ENCODE results near the gene F13B.
"Not testable (repeated sequence)": the region's sequence is repeated elsewhere in the genome, so short reads cannot be mapped to it uniquely, and the experiment has no call there.

Gene F13B

GRCh38 chr1:197062692-197063091 lies 4.4 kb downstream of the F13B start:
- no peak for DNase-seq
- intact Hi-C loops (cut with DNase I), result no loop called here

DNA sequence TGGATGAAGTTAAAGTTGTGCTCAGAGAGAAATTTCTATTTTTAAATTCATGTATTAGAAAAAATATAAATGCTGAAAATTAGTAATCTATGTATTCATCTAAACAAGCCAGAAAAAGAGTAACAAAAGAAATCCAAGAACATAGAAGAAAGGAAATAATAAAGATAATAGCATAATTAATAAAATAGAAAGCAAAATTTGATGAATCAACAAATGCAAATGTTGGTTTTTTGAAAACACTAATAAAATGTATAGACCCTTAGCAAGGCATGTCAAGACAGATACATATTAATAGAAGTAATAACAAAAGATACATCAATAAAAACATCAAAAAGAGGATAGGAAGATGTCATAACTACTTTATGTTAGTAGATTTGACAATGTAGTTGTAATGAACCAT lies 18.0 kb downstream of the F13B start:
- DNase-seq, result no peak
- intact Hi-C loops (cut with DNase I), result no loop called here

GRCh38 chr1:197042676-197043341 lies 24.3 kb downstream of the F13B start:
- intact Hi-C loops (cut with DNase I), result no loop called here

GRCh38 chr1:197041486-197042353 lies 25.3 kb downstream of the F13B start:
- intact Hi-C loops (cut with DNase I), result no loop called here
- no peak for DNase-seq

More at GRCh38 chr1:197042676-197043341, 24.3 kb downstream of the F13B start:
- no peak for DNase-seq

GRCh38 chr1:197036861-197037260 lies 30.2 kb downstream of the F13B start:
- intact Hi-C loops (cut with DNase I), result no loop called here
- DNase-seq, result no peak

- DNase-seq; intact Hi-C loops (cut with DNase I): not testable (repeated sequence)
These were observed 32.3 kb downstream of the F13B start for GRCh38 chr1:197034631-197035339.

DNA sequence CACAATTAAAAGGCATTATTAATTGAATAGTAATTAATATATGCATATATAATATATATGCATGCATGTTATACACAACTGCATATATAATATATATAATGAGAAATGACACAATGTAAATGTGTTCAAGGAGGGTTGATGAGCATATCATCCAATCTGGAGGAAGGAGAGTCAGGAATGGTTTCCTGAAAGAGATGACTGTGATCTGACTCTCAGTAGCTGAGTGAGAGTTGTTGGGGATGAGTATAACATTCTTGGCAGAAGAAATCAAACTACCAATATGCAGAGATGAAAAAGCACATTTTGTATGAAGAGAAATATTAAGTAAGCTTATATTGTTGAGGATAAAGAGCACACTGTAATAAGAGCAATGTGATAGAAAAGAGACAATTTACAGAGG lies 37.3 kb downstream of the F13B start:
- intact Hi-C loops (cut with DNase I), result no loop called here
- DNase-seq, result no peak

GRCh38 chr1:197027359-197027758 lies 39.7 kb downstream of the F13B start:
- no peak for DNase-seq

DNA sequence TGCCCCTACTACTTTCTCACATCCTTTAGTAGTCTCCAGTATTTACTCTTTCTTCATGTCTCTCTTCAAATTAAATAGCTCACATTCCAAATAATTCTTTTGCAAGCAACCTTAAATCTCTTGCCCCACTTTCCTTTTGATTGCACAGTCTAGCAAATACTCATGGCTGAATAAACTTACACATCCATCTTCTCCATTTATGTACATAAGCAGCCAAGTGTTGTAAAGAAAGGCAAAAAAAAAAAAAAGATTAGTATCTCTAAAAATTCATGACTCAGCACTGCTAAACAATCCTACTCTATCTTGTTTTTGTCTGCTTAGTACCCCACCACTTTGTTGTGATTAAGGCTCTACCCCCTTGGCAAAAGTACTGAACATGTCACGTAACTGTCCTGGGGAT lies 42.6 kb downstream of the F13B start:
- intact Hi-C loops (cut with DNase I), result no loop called here
- DNase-seq, result no peak

More at GRCh38 chr1:197027359-197027758, 39.7 kb downstream of the F13B start:
- intact Hi-C loops (cut with DNase I), result no loop called here

DNA sequence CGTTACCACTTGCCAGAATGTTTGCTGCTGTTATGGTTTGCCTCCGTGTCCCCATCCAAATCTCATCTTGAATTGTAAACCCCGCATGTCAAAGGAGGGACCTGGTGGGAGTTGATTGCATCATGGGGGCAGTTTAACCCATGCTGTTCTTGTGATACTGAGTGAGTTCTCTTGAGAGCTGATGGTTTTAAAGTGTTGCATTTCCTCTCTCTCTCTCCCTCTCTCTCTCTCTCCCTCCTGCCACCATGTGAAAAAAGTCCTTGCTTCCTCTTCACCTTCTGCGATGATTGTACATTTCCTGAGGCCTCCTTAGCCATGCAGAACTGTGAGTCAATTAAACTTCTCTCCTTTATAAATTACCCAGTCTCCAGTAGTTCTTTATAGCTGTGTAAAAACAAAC lies 45.3 kb downstream of the F13B start:
- intact Hi-C loops (cut with DNase I), result no loop called here
- DNase-seq, result no peak

DNA sequence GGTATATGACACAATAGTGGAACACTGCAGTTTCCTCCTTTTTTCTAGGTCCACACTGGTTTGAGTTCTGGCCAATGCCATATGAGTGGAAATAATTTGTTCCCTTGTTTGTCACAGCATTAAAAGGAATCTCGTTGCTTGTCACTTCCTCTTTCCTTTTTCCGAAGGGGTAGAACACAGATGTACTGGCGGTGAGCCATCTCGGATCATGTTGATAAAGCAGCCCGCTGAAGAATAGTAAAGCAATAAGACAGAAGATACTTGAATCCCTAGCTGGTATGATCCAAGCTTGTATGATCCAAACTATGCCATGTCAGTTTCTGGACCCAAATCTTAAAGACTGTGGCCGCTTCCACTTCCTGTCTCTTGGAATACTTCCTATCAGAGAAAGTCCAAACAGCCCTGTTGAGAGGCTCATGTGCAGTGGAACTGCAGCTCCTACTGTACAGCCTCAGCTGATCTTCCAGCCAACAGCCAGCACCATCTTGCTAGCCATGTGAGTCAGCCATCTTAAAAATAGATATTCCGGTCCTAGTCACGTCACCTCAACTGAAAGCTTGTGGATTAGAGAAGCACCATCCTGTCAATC lies 49.4 kb downstream of the F13B start:
- no peak for DNase-seq
- intact Hi-C loops (cut with DNase I), result no loop called here

DNA sequence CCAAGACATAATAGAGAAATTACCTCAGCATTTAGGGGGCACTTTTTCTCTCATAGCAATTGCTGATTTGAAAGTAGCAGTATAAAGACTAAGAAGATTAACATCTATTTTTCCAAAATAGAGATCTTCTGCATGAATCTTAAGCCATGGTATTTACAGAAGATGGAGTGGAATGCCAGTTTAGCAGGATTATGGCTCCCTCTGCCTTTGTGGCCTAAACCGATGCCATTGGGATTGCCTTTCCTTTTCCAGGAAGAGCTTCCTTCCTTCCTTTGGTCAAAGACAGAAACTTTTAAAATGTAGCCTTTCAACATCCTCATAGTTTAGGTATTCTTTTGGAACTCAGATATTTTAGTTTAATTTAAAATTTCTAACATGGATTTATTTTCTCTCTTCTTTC lies 50.3 kb downstream of the F13B start:
- intact Hi-C loops (cut with DNase I), result no loop called here
- DNase-seq, result no peak

- intact Hi-C loops (cut with DNase I), result no loop called here
- no peak for DNase-seq
These were observed 53.8 kb downstream of the F13B start for GRCh38 chr1:197013234-197013633.

- DNase-seq, result no peak
- intact Hi-C loops (cut with DNase I), result no loop called here
These were observed 55.4 kb downstream of the F13B start for GRCh38 chr1:197011614-197012013.

DNA sequence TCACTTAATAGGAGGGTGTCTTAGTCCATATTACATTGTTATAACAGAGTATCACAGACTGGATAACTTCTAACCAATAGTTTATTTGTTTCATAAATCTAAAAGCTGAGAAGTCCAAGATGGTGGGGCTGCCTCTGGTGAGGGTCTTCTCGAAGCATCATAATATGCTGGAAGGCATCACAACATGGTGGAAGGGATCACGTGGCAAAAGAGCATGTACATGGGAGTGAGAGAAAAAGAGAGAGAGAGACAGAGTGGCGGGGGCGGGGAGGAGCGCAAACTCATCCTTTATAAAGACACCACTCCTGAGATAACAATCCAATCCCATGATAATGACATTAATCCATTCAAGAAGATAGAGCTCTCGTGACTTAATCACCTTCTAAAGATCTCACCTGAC lies 58.2 kb downstream of the F13B start:
- intact Hi-C loops (cut with DNase I), result no loop called here
- DNase-seq, result no peak

GRCh38 chr1:197003132-197003531 lies 63.9 kb downstream of the F13B start:
- peak in 1 of 10 donors; percentile 33 for DNase-seq
- intact Hi-C loops (cut with DNase I), result no loop called here

GRCh38 chr1:197001828-197002227 lies 65.2 kb downstream of the F13B start:
- DNase-seq, result no peak
- intact Hi-C loops (cut with DNase I), result no loop called here

GRCh38 chr1:196997423-196997822 lies 69.6 kb downstream of the F13B start:
- intact Hi-C loops (cut with DNase I), result no loop called here
- DNase-seq, result no peak

DNA sequence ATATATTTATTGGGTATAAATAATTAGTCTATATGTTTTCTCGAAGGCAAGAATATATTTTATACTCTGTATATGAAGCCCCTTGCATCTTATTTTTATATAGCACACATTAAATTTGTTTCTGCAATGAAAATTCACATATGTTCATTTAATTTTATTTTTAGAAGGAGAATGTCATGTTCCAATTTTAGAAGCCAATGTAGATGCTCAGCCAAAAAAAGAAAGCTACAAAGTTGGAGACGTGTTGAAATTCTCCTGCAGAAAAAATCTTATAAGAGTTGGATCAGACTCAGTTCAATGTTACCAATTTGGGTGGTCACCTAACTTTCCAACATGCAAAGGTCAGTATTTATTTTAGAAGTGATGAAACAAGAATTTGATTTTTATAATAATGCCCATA lies 73.1 kb downstream of the F13B start:
- intact Hi-C loops (cut with DNase I), result no loop called here

GRCh38 chr1:196991919-196992651 lies 75.0 kb downstream of the F13B start:
- intact Hi-C loops (cut with DNase I), result not testable (repeated sequence)
- DNase-seq, result peak in 1 of 10 donors; percentile 27

More for the DNA sequence above, 73.1 kb downstream of the F13B start:
- DNase-seq, result no peak
